Bronchial epithelial cell (primary cell): ENCODE results near the gene RNF128. TPM values are rescaled to one million over a fixed set of nuclear protein-coding genes. Genes with fewer than 3 reads are reported as not detected.
A peak's percentile ranks its signal among the peaks of the same experiment; 100 is the strongest.

Experiments used
- DNase-seq: peaks from one replicate; pipeline ENCODE4 v3.0.0-alpha.2; 2010; ENCODE audit warnings: low read depth
- FAIRE-seq: peaks from 2 replicates; lab custom pipeline; 2011; peaks lifted over from hg19 to GRCh38; lab: Jason Lieb, UNC
- H3K27me3 ChIP-seq: 2 replicates; pipeline ENCODE4 v1.5.1; 2011; ENCODE audit warnings: low read length; ENCODE audit not compliant: control insufficient read depth, insufficient read depth
- H3K36me3 ChIP-seq: 2 replicates; pipeline ENCODE4 v1.5.1; 2011; ENCODE audit warnings: low read length; ENCODE audit not compliant: control insufficient read depth, insufficient read depth
- H3K4me3 ChIP-seq: 2 replicates; pipeline ENCODE4 v1.5.1; 2011; ENCODE audit warnings: mild to moderate bottlenecking, low read depth, low read length, control low read depth
- total RNA-seq: library from RNA; depleted of rRNA; stranded (reverse); fragments of >200 nt; gene quantifications from 2 replicates; pipeline ENCODE4 v1.2.1, GENCODE V29; 2014
- TF ChIP-seq, protein P1 (sequence below): IDR thresholded peaks from 2 replicates; pipeline ENCODE4 v1.5.1; 2011; ENCODE audit warnings: mild to moderate bottlenecking, moderate library complexity, low read length, control low read depth, inconsistent platforms; ENCODE audit not compliant: insufficient read depth, severe bottlenecking

The RNF128 gene
- total RNA-seq, 1 donor from 2014 or later, result 32.1 TPM

DNA sequence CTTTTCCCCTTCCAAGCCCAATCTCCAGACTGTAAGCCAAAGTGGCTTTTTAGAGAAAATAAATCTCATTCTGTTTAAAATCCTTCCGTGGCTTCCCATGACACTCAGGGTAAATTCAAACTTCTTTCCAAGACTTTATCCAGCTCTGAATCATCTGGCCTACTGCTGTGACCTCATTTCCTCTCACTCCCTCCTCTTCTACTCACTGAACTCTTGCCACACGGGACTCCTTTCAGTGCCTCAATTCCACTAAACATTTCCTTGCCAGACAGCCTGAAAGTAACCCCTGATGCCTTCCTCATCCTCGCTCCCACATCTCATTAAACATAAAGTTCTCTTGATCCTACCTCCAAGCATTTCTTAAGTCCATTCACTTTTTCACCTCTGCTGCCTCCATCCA, 27.8 kb upstream of the RNF128 start:
- no peaks in the 10 kb centered on the region for H3K27me3 ChIP-seq
- TF ChIP-seq, protein P1, sequence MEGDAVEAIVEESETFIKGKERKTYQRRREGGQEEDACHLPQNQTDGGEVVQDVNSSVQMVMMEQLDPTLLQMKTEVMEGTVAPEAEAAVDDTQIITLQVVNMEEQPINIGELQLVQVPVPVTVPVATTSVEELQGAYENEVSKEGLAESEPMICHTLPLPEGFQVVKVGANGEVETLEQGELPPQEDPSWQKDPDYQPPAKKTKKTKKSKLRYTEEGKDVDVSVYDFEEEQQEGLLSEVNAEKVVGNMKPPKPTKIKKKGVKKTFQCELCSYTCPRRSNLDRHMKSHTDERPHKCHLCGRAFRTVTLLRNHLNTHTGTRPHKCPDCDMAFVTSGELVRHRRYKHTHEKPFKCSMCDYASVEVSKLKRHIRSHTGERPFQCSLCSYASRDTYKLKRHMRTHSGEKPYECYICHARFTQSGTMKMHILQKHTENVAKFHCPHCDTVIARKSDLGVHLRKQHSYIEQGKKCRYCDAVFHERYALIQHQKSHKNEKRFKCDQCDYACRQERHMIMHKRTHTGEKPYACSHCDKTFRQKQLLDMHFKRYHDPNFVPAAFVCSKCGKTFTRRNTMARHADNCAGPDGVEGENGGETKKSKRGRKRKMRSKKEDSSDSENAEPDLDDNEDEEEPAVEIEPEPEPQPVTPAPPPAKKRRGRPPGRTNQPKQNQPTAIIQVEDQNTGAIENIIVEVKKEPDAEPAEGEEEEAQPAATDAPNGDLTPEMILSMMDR, result no peak
- peak; percentile 62 for DNase-seq
- H3K36me3 ChIP-seq, result no peaks in the 10 kb centered on the region
- H3K4me3 ChIP-seq, result no peak overlapping the region
- no peak for FAIRE-seq

DNA sequence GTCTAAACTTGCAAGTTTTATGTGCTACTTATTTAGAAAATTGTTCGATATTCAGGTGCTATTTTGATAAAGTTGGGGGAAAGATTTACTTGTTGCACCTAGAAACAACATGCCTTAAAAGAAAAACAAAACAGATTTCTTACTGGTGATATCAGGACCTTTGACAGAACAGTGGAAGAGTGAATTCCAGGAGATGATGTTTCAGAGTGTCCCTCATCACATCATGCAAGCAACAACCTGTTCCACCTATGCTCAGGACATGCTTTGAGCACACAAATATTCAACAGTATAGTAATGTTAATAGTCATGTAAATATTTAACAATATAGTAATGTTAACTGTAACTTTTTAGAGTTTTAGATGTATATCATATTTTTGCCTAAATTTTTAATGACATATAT, 23.9 kb upstream of the RNF128 start:
- FAIRE-seq (no peak), DNase-seq (peak; percentile 69)
- Histone ChIP-seq H3K27me3 (no peaks in the 10 kb centered on the region), H3K36me3 (no peaks in the 10 kb centered on the region), H3K4me3 (no peak overlapping the region)
- TF ChIP-seq, protein P1, result no peak

DNA sequence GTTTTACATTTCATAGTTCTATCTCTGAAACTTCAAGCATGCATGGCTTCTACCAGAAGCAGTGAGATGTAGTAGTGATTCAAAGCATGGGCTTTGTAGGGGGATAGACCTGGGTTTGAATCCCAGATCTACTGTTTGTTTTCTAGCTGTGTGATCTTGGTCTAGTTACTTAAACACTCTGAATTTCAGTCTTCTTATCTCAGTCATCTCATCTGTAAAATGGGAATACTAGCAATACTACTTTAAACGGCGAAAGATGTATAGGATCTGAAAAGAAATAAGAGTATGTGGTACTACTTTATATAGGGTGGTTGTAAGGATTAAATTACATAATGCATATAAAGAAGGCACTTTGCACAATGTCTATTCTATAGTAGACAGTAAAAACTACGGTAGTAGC, 20.0 kb upstream of the RNF128 start:
- H3K4me3 ChIP-seq, result no peak overlapping the region
- FAIRE-seq (no peak), DNase-seq (no peak)
- H3K27me3 ChIP-seq, result no peaks in the 10 kb centered on the region
- TF ChIP-seq, protein P1, result no peak
- no peaks in the 10 kb centered on the region for H3K36me3 ChIP-seq

DNA sequence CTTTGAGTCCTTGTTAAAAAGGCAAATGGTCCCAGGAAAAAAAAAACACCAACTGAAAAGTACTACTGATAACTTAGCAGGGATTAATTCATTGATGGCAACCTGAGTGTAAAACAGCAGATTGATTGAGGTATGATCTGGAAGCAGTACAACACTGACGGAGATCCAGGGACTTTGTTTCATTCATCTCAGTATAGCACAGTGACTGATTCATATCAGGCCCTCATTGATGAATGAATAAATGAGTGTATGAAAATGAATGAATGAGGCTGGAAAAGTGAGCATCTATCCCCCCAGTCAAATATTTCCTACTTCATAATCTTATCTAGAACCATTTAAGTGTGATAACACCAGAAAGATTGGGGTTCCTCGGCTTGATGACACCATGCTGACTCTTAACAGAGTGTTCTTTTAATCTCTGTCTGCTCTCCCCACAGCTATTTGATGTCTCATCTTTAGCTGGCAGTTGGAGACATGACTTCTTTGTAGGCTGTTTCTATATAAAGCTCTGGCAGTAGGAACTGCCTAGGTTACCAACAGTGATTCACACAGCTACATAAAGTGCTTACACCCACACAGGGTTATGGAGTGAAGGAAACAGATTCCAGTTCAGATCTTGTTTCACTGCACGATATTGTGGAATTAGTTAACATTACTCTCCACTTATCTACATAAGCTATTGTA, 18.6 kb upstream of the RNF128 start:
- FAIRE-seq (peak; percentile 60), DNase-seq (peak; percentile 95)
- Histone ChIP-seq H3K4me3 (no peak overlapping the region), H3K36me3 (no peaks in the 10 kb centered on the region), H3K27me3 (no peaks in the 10 kb centered on the region)
- TF ChIP-seq, protein P1, result no peak

DNA sequence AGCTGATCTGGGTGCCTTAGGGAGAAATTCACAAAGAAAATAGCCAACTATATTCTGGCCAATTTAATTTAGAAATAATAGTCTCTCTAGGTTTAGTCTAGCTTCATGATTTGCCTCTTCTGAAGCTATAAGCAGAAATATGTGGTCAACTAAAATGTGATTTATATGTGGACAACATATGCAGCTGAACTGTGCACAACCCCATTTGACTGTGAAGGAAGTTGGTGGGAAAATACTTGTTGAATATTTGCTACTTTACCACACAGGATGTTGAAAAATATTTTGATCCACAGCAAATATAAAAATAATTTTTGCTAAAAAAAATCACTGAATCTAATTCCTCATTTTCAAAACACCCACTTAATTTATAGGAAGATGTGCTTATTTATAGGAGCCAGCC, 15.7 kb upstream of the RNF128 start:
- Histone ChIP-seq H3K4me3 (no peak overlapping the region), H3K27me3 (no peaks in the 10 kb centered on the region), H3K36me3 (no peaks in the 10 kb centered on the region)
- TF ChIP-seq, protein P1, result no peak
- no peak for FAIRE-seq
- no peak for DNase-seq

DNA sequence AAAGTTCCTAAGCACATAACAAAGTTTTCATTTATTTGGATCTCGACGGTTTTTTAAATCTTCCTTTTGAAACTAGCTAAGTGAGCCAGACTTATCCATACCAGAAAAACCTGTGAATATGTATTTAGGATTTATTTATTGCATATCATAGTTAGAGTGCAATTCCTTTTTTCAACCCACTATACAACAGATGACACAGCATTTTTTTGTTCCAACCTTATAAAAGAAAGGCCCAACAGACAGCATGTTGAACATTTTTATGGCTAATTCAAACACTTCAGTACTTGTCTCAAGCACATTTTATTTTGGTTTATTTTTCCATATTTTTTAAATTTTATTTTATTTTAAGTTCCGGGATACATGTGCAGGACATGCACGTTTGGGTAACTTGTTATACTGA, 15.1 kb upstream of the RNF128 start:
- TF ChIP-seq, protein P1, result no peak
- no peak overlapping the region for H3K4me3 ChIP-seq
- no peaks in the 10 kb centered on the region for H3K27me3 ChIP-seq
- H3K36me3 ChIP-seq, result no peaks in the 10 kb centered on the region
- DNase-seq, result no peak
- FAIRE-seq, result no peak
